ENCODE data around the gene TMCC2. TPM values are rescaled to one million over a fixed set of nuclear protein-coding genes. Genes with fewer than 3 reads are reported as not detected.

TMCC2 gene
- total RNA-seq, 1 experiment from 2014 or later, result 3.3 TPM

Other genes with a start within 250 kb of the TMCC2 start
- not detected in 2 replicates for gene CNTN2, start 184.7 kb upstream of the TMCC2 start, total RNA-seq (2014; rRNA removed)
- 1.4 and 2.2 TPM in 2 replicates for gene TMEM81, start 143.5 kb upstream of the TMCC2 start, total RNA-seq (2014; rRNA removed)
- gene RBBP5, start 106.0 kb upstream of the TMCC2 start, total RNA-seq (2014; rRNA removed), result 18.0 and 20.5 TPM in 2 replicates
- gene DSTYK, start 16.2 kb upstream of the TMCC2 start, total RNA-seq (2014; rRNA removed), result 7.2 and 8.1 TPM in 2 replicates
- gene NUAK2, start 93.8 kb downstream of the TMCC2 start, total RNA-seq (2014; rRNA removed), result 0.46 and 0.64 TPM in 2 replicates
- not detected in 2 replicates for gene KLHDC8A, start 129.0 kb downstream of the TMCC2 start, total RNA-seq (2014; rRNA removed)
- not detected in 2 replicates for gene LEMD1, start 194.1 kb downstream of the TMCC2 start, total RNA-seq (2014; rRNA removed)
- gene BLACAT1, start 228.1 kb downstream of the TMCC2 start, total RNA-seq (2014; rRNA removed), result not detected in 2 replicates

All from LHCN-M2 (cell line).